Kidney capillary endothelial cell (primary cell): ENCODE data around the gene TBX5.

ENCODE experiments used
- DNase-seq: peaks from one replicate; pipeline ENCODE4 v3.0.0-alpha.2; 2018; ENCODE audit warnings: low spot score

TBX5 gene

GRCh38 chr12:114320101-114320500 is 85.8 kb downstream of the TBX5 start:
- no peak for DNase-seq

GRCh38 chr12:114319422-114319821 is 86.5 kb downstream of the TBX5 start:
- DNase-seq: no peak

GRCh38 chr12:114318984-114319383 is 87.0 kb downstream of the TBX5 start:
- DNase-seq: no peak

GRCh38 chr12:114316076-114316475 is 89.9 kb downstream of the TBX5 start:
- DNase-seq: peak; percentile 40

GRCh38 chr12:114314974-114315720 is 90.8 kb downstream of the TBX5 start:
- no peak for DNase-seq

GRCh38 chr12:114314403-114314802 is 91.5 kb downstream of the TBX5 start:
- DNase-seq: no peak

- no peak for DNase-seq
Observed at GRCh38 chr12:114313910-114314309, 92.0 kb downstream of the TBX5 start.

- no peak for DNase-seq
Observed at GRCh38 chr12:114311974-114312373, 94.0 kb downstream of the TBX5 start.

GRCh38 chr12:114306646-114307045 is 99.3 kb downstream of the TBX5 start:
- DNase-seq: no peak

- DNase-seq: no peak
Observed at GRCh38 chr12:114305446-114305845, 100.5 kb downstream of the TBX5 start.
